HepG2 (cell line): ENCODE data around the gene PMM2. TPM values are rescaled to one million over a fixed set of nuclear protein-coding genes. Genes with fewer than 3 reads are reported as not detected.
A peak's percentile ranks its signal among the peaks of the same experiment; 100 is the strongest.

ENCODE experiments used
- BRD4 ChIP-seq: sonication (generic); formaldehyde crosslinking; IDR thresholded peaks from 2 replicates; pipeline ENCODE4 v1.4.0; 2020; ENCODE audit warnings: missing genetic modification reagents
- EHMT2 ChIP-seq: fragments of 200-600 bp; sonication (generic); IDR thresholded peaks from 2 replicates; pipeline ENCODE4 v1.7.0; 2017; ENCODE audit warnings: antibody characterized with exemption, low read depth, low read length, borderline replicate concordance
- ETV5 ChIP-seq: IDR thresholded peaks from 2 replicates; pipeline ENCODE4 v1.6.1; 2018; ENCODE audit warnings: missing biosample characterization, missing genetic modification reagents, inconsistent platforms, borderline replicate concordance
- GTF3A ChIP-seq: sonication (generic); formaldehyde crosslinking; conservative IDR thresholded peaks from 2 replicates; pipeline ENCODE4 v1.4.0; 2020; ENCODE audit warnings: mild to moderate bottlenecking, missing genetic modification reagents
- HNF4A ChIP-seq: sonication (generic); formaldehyde crosslinking; IDR thresholded peaks from 2 replicates; pipeline ENCODE4 v1.4.0; 2020; ENCODE audit warnings: missing genetic modification reagents
- HOXA7 ChIP-seq: sonication (generic); formaldehyde crosslinking; IDR thresholded peaks from 2 replicates; pipeline ENCODE4 v1.8.1; 2022; ENCODE audit warnings: mild to moderate bottlenecking, missing genetic modification reagents, moderate library complexity
- KAT8 ChIP-seq: IDR thresholded peaks from 2 replicates; pipeline ENCODE4 v1.6.1; 2016; ENCODE audit warnings: missing genetic modification reagents, missing compliant biosample characterization
- MEF2D ChIP-seq: sonication (generic); formaldehyde crosslinking; IDR thresholded peaks from 2 replicates; pipeline ENCODE4 v1.5.1; 2020; ENCODE audit warnings: mild to moderate bottlenecking, missing genetic modification reagents
- NFE2 ChIP-seq: sonication (generic); formaldehyde crosslinking; IDR thresholded peaks from 2 replicates; pipeline ENCODE4 v1.4.0; 2020; ENCODE audit warnings: missing genetic modification reagents
- PITX1 ChIP-seq: sonication (generic); formaldehyde crosslinking; IDR thresholded peaks from 2 replicates; pipeline ENCODE4 v1.5.1; 2020; ENCODE audit warnings: mild to moderate bottlenecking, missing genetic modification reagents
- RORA ChIP-seq: sonication (generic); formaldehyde crosslinking; IDR thresholded peaks from 2 replicates; pipeline ENCODE4 v1.5.0; 2020; ENCODE audit warnings: mild to moderate bottlenecking, missing genetic modification reagents, moderate library complexity
- SIN3A ChIP-seq: IDR thresholded peaks from 2 replicates; pipeline ENCODE4 v1.6.1; 2011; ENCODE audit warnings: low read depth, mild to moderate bottlenecking, control low read depth, low read length, borderline replicate concordance
- SMAD3 ChIP-seq: sonication (generic); formaldehyde crosslinking; IDR thresholded peaks from 2 replicates; pipeline ENCODE4 v1.4.0; 2020; ENCODE audit warnings: missing genetic modification reagents
- TARDBP ChIP-seq: sonication (generic); formaldehyde crosslinking; IDR thresholded peaks from 2 replicates; pipeline ENCODE4 v1.8.0; 2022; ENCODE audit warnings: mild to moderate bottlenecking, missing genetic modification reagents
- ZBTB21 ChIP-seq: sonication (generic); formaldehyde crosslinking; IDR thresholded peaks from 2 replicates; pipeline ENCODE4 v1.4.0; 2020; ENCODE audit warnings: missing genetic modification reagents
- ZNF121 ChIP-seq: sonication (generic); formaldehyde crosslinking; IDR thresholded peaks from 2 replicates; pipeline ENCODE4 v1.5.0; 2020; ENCODE audit warnings: mild to moderate bottlenecking, missing genetic modification reagents
- ZNF329 ChIP-seq: sonication (generic); formaldehyde crosslinking; IDR thresholded peaks from 2 replicates; pipeline ENCODE4 v1.9.0; 2021; ENCODE audit warnings: low read depth, mild to moderate bottlenecking, missing genetic modification reagents
- ZNF556 ChIP-seq: sonication (generic); formaldehyde crosslinking; IDR thresholded peaks from 2 replicates; pipeline ENCODE4 v1.4.0; 2020; ENCODE audit warnings: mild to moderate bottlenecking, missing genetic modification reagents, borderline replicate concordance
- polyA plus RNA-seq, 8 experiments: library from polyadenylated mRNA; depleted of rRNA in 3 of 8; stranded (reverse) in 7 of 8; unstranded in 1 of 8; fragments of >200 nt; fragmentation: Illumina TruSeq in 4 of 8; extraction: Trizol in 4 of 8; gene quantifications; 2 replicates each; pipeline versions ENCODE4 v1.2.1 to v1.2.3, GENCODE V29; 2011 to 2016; ENCODE audit warnings: low read depth in 4 of 8, missing spikeins in 1 of 8, mixed read lengths in 1 of 8; ENCODE audit not compliant: insufficient read depth in 1 of 8
- total RNA-seq, 5 experiments: library from RNA; depleted of rRNA; stranded (reverse); fragments of >200 nt; fragmentation: Illumina TruSeq; extraction: Trizol; gene quantifications; 2 replicates each; pipeline ENCODE4 v1.2.3, GENCODE V29; 2016; ENCODE audit warnings: low read depth in 1 of 5
- TF ChIP-seq, protein P1 (sequence below): sonication (generic); formaldehyde crosslinking; IDR thresholded peaks from 2 replicates; pipeline ENCODE4 v1.4.0; 2020; ENCODE audit warnings: low read depth, mild to moderate bottlenecking, missing genetic modification reagents
- TF ChIP-seq, protein P2 (sequence below): sonication (generic); formaldehyde crosslinking; IDR thresholded peaks from 2 replicates; pipeline ENCODE4 v1.4.0; 2020; ENCODE audit warnings: mild to moderate bottlenecking, missing genetic modification reagents
- TF ChIP-seq, protein P3 (sequence below): sonication (generic); formaldehyde crosslinking; IDR thresholded peaks from 2 replicates; pipeline ENCODE4 v1.4.0; 2020; ENCODE audit warnings: mild to moderate bottlenecking, missing genetic modification reagents

The PMM2 gene
- total and polyA plus RNA-seq, 2 of the 13 experiments (the other 11 are each of a cell fraction or from before 2014, with no cell fraction given), result 52.2 to 93.7 TPM

DNA sequence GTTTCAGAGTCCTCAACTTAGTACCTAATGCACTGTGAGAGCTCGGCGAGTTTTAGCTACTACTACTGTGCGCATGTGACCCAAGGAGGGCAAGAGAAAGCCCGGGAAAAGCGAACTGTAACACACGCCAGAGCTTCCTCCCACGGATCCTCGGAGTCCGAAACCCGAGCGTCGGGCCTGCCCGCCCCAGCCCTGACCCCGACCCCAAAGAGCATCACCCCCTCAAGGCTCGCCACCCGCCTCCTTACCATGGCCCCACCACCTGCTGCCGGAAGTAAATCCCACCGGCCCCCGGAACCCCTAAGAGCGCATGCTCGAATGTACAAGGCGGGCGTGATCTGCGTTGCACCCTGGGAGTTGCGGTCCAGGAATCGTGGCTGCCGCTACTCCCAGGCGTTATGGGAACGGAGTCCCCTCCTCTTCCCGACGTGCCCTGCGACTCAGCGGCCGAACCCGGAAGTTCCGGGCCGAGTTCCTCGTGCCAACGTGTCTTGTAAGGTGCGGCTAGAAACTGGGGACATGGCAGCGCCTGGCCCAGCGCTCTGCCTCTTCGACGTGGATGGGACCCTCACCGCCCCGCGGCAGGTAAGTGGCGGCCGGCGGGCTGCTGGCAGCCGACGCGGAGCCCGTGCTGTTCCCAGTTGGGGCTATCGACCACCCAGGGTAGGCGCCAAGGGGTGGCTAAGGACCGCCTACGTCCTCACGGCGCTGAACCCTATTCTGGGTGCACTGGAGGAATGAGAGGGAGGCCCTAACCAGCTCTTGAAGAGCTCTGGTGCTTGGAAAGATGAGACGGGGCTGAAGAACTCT is at the start of gene PMM2, which contains the start of gene TMEM186 (continued):
- 0 out of 2 replicates have a peak, but pooled peaks have one; percentile 6 for TF ChIP-seq ZNF121 (CRISPR knock-in tag)
- TF ChIP-seq SIN3A, result peak; percentile 100
- peak; percentile 30; the same call in 1 of the 2 replicates for TF ChIP-seq ZBTB21
- peak; percentile 9; the same call in 1 of the 2 replicates for TF ChIP-seq NFE2 (CRISPR knock-in tag)
- TF ChIP-seq, protein P1, sequence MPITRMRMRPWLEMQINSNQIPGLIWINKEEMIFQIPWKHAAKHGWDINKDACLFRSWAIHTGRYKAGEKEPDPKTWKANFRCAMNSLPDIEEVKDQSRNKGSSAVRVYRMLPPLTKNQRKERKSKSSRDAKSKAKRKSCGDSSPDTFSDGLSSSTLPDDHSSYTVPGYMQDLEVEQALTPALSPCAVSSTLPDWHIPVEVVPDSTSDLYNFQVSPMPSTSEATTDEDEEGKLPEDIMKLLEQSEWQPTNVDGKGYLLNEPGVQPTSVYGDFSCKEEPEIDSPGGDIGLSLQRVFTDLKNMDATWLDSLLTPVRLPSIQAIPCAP (CRISPR knock-in tag), result no peak
- peak; percentile 99 for TF ChIP-seq BRD4
- peak; percentile 95 for TF ChIP-seq ETV5 (CRISPR knock-in tag)
- TF ChIP-seq TARDBP (CRISPR knock-in tag), result peak; percentile 98
- TF ChIP-seq GTF3A, result 0 out of 2 replicates have a peak, but pooled peaks have one; percentile 31
- no peak for TF ChIP-seq HOXA7 (CRISPR knock-in tag)
- peak; percentile 97 for TF ChIP-seq SMAD3 (CRISPR knock-in tag)
- no peak for TF ChIP-seq RORA (CRISPR knock-in tag)
- peak; percentile 97 for TF ChIP-seq ZNF556 (CRISPR knock-in tag)
- TF ChIP-seq ZNF329 (CRISPR knock-in tag), result peak; percentile 95
- peak; percentile 98 for TF ChIP-seq MEF2D
- TF ChIP-seq EHMT2, result no peak
- TF ChIP-seq, protein P2, sequence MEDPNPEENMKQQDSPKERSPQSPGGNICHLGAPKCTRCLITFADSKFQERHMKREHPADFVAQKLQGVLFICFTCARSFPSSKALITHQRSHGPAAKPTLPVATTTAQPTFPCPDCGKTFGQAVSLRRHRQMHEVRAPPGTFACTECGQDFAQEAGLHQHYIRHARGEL, result peak; percentile 95
- peak; percentile 99 for TF ChIP-seq KAT8 (CRISPR knock-in tag)
- TF ChIP-seq, protein P3, sequence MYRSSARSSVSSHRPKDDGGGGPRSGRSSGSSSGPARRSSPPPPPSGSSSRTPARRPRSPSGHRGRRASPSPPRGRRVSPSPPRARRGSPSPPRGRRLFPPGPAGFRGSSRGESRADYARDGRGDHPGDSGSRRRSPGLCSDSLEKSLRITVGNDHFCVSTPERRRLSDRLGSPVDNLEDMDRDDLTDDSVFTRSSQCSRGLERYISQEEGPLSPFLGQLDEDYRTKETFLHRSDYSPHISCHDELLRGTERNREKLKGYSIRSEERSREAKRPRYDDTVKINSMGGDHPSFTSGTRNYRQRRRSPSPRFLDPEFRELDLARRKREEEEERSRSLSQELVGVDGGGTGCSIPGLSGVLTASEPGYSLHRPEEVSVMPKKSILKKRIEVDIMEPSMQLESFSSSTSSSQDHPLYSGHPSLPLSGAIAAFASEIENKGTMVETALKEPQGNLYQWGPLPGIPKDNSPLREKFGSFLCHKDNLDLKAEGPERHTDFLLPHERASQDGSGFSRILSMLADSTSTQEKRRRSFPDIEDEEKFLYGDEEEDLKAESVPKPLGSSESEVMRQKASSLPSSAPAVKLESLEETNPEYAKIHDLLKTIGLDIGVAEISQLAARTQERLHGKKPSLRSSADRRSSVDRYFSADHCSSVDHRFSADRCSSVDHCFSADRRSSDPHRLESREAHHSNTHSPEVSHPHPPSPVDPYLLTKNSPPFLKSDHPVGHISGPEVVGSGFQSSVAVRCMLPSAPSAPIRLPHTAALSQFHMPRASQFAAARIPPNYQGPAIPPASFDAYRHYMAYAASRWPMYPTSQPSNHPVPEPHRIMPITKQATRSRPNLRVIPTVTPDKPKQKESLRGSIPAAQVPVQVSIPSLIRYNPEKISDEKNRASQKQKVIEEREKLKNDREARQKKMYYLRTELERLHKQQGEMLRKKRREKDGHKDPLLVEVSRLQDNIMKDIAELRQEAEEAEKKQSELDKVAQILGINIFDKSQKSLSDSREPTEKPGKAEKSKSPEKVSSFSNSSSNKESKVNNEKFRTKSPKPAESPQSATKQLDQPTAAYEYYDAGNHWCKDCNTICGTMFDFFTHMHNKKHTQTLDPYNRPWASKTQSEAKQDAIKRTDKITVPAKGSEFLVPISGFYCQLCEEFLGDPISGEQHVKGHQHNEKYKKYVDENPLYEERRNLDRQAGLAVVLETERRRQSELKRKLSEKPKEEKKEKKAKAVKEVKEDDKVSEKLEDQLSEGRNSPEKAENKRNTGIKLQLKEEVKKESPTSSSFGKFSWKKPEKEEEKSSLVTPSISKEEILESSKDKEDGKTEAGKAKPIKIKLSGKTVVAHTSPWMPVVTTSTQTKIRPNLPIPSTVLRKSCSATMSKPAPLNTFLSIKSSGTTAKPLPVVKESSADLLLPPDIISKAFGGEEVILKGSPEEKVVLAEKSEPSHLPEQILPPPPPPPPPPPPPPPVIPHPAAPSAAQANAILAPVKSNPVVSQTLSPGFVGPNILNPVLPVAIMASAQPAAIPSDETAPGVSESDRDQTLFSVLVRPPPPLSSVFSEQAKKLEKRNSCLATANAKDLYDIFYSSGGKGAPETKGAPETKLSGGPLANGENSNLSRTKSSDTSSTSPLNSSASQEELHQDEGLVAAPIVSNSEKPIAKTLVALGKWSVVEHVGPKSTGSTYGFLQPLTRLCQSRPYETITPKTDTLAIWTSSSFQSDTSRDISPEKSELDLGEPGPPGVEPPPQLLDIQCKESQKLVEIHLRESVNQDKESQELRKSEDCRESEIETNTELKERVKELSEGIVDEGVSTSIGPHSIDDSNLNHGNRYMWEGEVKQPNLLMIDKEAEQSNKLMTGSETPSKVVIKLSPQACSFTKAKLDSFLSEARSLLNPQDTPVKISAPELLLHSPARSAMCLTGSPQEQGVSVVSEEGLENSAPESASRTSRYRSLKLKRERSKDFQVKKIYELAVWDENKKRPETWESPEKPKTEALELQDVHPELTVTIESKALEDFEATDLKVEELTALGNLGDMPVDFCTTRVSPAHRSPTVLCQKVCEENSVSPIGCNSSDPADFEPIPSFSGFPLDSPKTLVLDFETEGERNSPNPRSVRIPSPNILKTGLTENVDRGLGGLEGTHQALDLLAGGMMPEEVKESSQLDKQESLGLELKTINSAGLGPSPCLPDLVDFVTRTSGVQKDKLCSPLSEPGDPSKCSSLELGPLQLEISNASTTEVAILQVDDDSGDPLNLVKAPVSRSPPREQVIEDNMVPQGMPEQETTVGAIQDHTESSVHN (CRISPR knock-in tag), result peak; percentile 96
- TF ChIP-seq HNF4A, result 0 out of 2 replicates have a peak, but pooled peaks have one; percentile 31
- peak; percentile 93 for TF ChIP-seq PITX1 (CRISPR knock-in tag)
